ENCODE measurements around the gene PPP2R5C. TPM values are rescaled to one million over a fixed set of nuclear protein-coding genes. Genes with fewer than 3 reads are reported as not detected.

The PPP2R5C gene
- total RNA-seq, 1 donor from 2014 or later = 125 TPM

DNA sequence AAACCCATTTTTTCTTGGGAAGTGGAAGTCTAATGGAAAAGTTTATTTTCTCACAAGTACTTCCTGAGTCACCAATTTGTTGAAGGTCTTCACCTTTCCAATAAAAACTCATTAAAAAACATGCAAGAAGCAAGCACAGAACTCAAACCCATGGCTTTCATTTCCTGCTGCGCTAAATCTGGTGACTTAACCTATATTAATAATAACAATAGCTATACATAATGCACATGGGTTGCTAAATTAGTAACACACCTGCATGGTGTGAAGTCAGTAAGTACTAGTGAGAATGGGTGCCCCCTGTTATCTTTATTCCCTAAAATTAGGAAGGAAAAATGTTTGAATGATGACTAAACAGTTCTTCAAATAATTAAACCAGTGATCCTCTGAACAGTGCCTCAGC, 52.3 kb downstream of the PPP2R5C start:
- no peak for DNase-seq (ENCODE audit: low spot score in 2 of 2, unreplicated experiment in 2 of 2)
- H3K9me3 Mint-ChIP-seq = no peaks in the 10 kb centered on the region
- no peaks in the 10 kb centered on the region for H3K36me3 Mint-ChIP-seq
- H3K27me3 Mint-ChIP-seq (ENCODE audit: low read depth) = no peaks in the 10 kb centered on the region
- no peak overlapping the region for H3K27ac Mint-ChIP-seq
- TF ChIP-seq, protein P1, sequence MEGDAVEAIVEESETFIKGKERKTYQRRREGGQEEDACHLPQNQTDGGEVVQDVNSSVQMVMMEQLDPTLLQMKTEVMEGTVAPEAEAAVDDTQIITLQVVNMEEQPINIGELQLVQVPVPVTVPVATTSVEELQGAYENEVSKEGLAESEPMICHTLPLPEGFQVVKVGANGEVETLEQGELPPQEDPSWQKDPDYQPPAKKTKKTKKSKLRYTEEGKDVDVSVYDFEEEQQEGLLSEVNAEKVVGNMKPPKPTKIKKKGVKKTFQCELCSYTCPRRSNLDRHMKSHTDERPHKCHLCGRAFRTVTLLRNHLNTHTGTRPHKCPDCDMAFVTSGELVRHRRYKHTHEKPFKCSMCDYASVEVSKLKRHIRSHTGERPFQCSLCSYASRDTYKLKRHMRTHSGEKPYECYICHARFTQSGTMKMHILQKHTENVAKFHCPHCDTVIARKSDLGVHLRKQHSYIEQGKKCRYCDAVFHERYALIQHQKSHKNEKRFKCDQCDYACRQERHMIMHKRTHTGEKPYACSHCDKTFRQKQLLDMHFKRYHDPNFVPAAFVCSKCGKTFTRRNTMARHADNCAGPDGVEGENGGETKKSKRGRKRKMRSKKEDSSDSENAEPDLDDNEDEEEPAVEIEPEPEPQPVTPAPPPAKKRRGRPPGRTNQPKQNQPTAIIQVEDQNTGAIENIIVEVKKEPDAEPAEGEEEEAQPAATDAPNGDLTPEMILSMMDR (IDR thresholded peaks at IDR 0.05; ENCODE audit: unreplicated experiment) = no peak
- no peak overlapping the region for H3K4me3 Mint-ChIP-seq
- peaks cover 42% of the 10 kb centered on the region for H3K4me1 Mint-ChIP-seq

DNA sequence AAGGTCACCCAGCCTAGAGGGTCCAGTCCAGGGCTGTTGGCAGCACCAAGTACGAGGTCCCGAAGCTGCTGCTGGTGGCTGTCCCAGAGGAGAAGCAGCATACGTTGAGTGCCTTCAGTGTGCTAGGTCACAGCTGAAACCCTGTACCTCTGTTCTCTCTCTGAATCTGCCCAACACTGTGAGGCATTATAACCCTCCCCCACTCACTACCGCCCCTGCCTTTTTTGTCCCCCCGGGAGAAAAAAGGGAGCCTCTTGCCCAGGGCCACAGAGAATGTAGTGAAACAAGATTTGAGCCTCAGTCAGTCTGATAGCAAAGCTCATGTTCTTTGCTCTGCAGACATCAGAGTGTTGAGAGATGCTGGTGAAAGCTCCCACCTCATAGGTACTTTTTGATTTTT, 53.4 kb downstream of the PPP2R5C start:
- Mint-ChIP-seq H3K27ac (peak overlapping the region; percentile 69), H3K9me3 (no peaks in the 10 kb centered on the region), H3K4me3 (no peak overlapping the region), H3K27me3 (ENCODE audit: low read depth) (no peaks in the 10 kb centered on the region), H3K36me3 (no peaks in the 10 kb centered on the region), H3K4me1 (peaks cover 34% of the 10 kb centered on the region)
- DNase-seq (ENCODE audit: low spot score in 2 of 2, unreplicated experiment in 2 of 2) = no peak
- TF ChIP-seq, protein P1 (IDR thresholded peaks at IDR 0.05; ENCODE audit: unreplicated experiment) = no peak

DNA sequence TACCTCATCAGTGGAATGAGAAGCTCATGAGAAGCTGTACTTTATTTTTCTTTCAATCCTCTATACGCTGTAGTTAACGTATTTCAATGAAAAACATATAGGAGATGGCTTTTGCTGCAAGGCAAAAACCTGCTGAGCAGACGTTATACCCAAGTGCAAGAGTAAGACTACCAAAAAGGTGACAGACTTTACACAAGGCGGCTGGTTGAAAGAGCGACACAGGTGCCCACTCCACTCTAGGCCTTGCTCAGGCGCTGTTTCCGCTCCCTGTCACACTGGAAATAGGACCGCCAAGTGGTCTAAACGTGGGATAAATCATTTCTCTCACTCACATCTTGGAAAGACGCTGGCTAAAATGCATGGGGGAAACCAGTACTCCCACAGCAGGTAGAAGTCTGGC, 54.5 kb downstream of the PPP2R5C start:
- Mint-ChIP-seq H3K9me3 (no peaks in the 10 kb centered on the region), H3K27me3 (ENCODE audit: low read depth) (no peaks in the 10 kb centered on the region), H3K36me3 (no peaks in the 10 kb centered on the region), H3K4me1 (peaks cover 29% of the 10 kb centered on the region), H3K27ac (peak overlapping the region; percentile 25), H3K4me3 (no peak overlapping the region)
- TF ChIP-seq, protein P1 (IDR thresholded peaks at IDR 0.05; ENCODE audit: unreplicated experiment) = no peak
- DNase-seq (ENCODE audit: low spot score in 2 of 2, unreplicated experiment in 2 of 2) = no peak

DNA sequence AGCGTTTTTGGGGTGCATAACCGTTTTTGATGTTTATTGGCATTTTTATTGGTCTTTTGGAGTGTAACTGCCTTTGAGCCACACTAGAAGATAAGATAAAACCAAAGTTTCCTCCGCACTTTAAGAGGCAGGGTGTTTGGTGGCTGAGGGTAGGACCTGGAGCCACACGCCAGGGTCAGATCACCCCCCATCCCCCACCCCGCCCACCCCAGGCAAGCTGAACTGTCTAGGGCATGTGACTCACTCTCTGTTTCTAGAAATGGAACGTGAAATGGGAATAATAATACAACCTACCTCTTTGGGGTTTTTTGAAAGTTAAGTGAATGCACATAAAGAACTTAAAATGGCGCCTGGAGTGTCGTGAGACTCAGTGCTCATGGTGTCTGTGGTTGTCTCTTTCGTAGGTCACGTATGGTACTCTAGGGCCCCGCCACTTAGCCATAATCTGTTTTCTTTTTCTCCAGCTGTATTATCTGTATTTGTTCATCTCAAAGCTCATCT, 56.0 kb downstream of the PPP2R5C start:
- Mint-ChIP-seq H3K27ac (peak overlapping the region; percentile 31), H3K36me3 (no peaks in the 10 kb centered on the region), H3K9me3 (no peaks in the 10 kb centered on the region), H3K4me3 (no peak overlapping the region), H3K27me3 (ENCODE audit: low read depth) (no peaks in the 10 kb centered on the region), H3K4me1 (peaks cover 19% of the 10 kb centered on the region)
- TF ChIP-seq, protein P1 (IDR thresholded peaks at IDR 0.05; ENCODE audit: unreplicated experiment) = no peak
- DNase-seq (ENCODE audit: low spot score in 2 of 2, unreplicated experiment in 2 of 2) = no peak

DNA sequence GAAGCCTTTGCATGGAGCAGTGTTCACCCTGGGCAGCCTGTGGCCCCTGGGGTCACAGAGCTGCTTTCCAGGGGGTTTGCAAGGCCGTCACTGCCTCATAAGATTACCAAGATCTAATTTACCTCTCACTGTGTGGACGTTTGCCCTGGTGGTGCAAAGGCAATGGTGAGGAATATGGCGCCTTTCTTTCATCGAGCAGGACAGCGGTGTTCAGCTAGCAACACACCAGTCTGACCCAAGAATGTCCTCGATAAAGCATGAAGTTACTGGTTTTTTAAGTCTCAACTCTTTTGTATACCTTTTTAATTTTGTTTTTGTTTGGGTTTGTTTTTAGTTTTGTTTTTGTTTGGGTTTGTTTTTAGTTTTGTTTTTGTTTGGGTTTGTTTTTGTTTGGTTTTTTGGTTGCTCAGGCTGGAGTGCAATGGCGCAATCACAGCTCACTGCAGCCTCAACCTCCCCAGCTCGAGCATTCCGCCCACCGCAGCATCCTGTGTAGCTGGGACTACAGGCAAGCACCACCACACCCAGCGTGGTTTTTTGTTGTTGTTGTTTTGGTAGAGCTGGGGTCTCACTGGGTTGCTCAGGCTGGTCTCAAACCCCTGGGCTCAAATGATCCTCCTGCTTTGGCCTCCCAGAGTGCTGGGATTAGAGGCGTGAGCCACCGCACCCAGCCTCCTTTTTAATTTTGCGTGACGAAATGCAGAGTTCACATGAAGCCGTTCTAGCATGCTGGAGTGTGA, 57.9 kb downstream of the PPP2R5C start:
- H3K27ac Mint-ChIP-seq = no peak overlapping the region

More for the DNA sequence above, 57.9 kb downstream of the PPP2R5C start:
- Mint-ChIP-seq H3K4me3 (no peak overlapping the region), H3K27me3 (ENCODE audit: low read depth) (no peaks in the 10 kb centered on the region), H3K4me1 (peaks cover 17% of the 10 kb centered on the region), H3K9me3 (no peaks in the 10 kb centered on the region), H3K36me3 (peaks cover 3% of the 10 kb centered on the region)
- TF ChIP-seq, protein P1 (IDR thresholded peaks at IDR 0.05; ENCODE audit: unreplicated experiment) = no peak
- no peak for DNase-seq (ENCODE audit: low spot score in 2 of 2, unreplicated experiment in 2 of 2)
